Spleen (tissue), 7 donors: ENCODE data around the gene SLC8A2.

Source experiments
- POLR2A ChIP-seq, 3 donors: fragments of 450-650 bp; IDR thresholded peaks; one replicate each; pipeline ENCODE4 v1.5.1; 2017; ENCODE audit warnings: antibody characterized with exemption in 3 of 3, mild to moderate bottlenecking in 1 of 3
- TF ChIP-seq, protein P1 (sequence below), 11 experiments: fragments of 200-600 bp in 7 of 11; fragments of 450-650 bp in 4 of 11; sonication (generic) in 4 of 11; IDR thresholded peaks in 8 of 11; conservative IDR thresholded peaks in 3 of 11; 1 replicate in 7 of 11; 2 replicates in 4 of 11; pipeline versions ENCODE4 v1.4.0 to v1.8.0; 2016 to 2021; ENCODE audit warnings: antibody characterized with exemption in 11 of 11, inconsistent platforms in 4 of 11, mild to moderate bottlenecking in 1 of 11
- donor health status: DM: no; HTN: no; CAD: no; lungs with moderate emphysema.
- donor health status: DM: no; HTN: no; CAD: no.
- donor health status: DM: no; HTN: no; CAD: no.

DNA sequence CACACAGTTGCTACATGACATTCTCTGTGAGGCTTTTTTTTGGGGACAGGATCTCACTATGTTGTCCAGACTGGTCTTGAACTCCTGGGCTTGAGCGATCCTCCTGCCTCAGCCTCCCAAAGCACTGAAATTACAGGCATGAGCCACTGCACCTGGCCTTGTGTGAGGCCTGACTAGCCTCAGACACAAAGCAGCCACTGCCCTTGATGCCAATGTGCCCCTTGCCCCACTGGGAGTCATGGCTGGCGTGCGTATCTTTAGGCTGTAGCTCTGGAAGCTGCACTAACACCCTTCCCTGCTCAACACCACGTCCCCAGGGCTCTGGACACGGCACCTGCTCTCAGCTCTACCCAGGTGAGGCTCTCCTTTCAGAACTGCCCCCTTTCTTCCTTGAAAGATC, 26.9 kb upstream of the SLC8A2 start:
- no peak for TF ChIP-seq POLR2A (IDR thresholded peaks at IDR 0.05)
- TF ChIP-seq, protein P1, sequence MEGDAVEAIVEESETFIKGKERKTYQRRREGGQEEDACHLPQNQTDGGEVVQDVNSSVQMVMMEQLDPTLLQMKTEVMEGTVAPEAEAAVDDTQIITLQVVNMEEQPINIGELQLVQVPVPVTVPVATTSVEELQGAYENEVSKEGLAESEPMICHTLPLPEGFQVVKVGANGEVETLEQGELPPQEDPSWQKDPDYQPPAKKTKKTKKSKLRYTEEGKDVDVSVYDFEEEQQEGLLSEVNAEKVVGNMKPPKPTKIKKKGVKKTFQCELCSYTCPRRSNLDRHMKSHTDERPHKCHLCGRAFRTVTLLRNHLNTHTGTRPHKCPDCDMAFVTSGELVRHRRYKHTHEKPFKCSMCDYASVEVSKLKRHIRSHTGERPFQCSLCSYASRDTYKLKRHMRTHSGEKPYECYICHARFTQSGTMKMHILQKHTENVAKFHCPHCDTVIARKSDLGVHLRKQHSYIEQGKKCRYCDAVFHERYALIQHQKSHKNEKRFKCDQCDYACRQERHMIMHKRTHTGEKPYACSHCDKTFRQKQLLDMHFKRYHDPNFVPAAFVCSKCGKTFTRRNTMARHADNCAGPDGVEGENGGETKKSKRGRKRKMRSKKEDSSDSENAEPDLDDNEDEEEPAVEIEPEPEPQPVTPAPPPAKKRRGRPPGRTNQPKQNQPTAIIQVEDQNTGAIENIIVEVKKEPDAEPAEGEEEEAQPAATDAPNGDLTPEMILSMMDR (IDR thresholded peaks at IDR 0.05 in 8 of 11, conservative IDR thresholded peaks at IDR 0.05 in 3 of 11) = no peak
